Kidney (tissue), 22 donors: ENCODE results near the gene ANKRD12. TPM values are rescaled to one million over a fixed set of nuclear protein-coding genes. Genes with fewer than 3 reads are reported as not detected.
"Not testable (repeated sequence)": the region's sequence is repeated elsewhere in the genome, so short reads cannot be mapped to it uniquely, and the experiment has no call there.

Experiments used
- DNase-seq, 5 donors: peaks; one replicate each; pipeline ENCODE4 v3.0.0-alpha.2; 2013 to 2020
- FAIRE-seq: peaks from 2 replicates; lab custom pipeline; 2012; peaks lifted over from hg19 to GRCh38; lab: Jason Lieb, UNC
- H3K27ac ChIP-seq, 2 donors: one replicate each; pipeline ENCODE4 v1.7.0; 2013; ENCODE audit warnings: low read depth in 2 of 2, low read length in 2 of 2, inconsistent platforms in 1 of 2
- H3K27me3 ChIP-seq: one replicate; pipeline ENCODE4 v1.7.1; 2013; ENCODE audit warnings: low read length, inconsistent platforms; ENCODE audit not compliant: control insufficient read depth, insufficient read depth
- H3K36me3 ChIP-seq, 3 donors: one replicate each; pipeline versions ENCODE4 v1.7.0 to v1.7.1; 2013; ENCODE audit warnings: low read length in 3 of 3, control low read depth in 1 of 3, inconsistent platforms in 1 of 3; ENCODE audit not compliant: insufficient read depth in 3 of 3, control insufficient read depth in 2 of 3
- H3K4me1 ChIP-seq, 3 donors: one replicate each; pipeline versions ENCODE4 v1.7.0 to v1.7.1; 2013; ENCODE audit warnings: low read length in 3 of 3, inconsistent platforms in 1 of 3, low read depth in 1 of 3; ENCODE audit not compliant: control insufficient read depth in 2 of 3, insufficient read depth in 2 of 3
- H3K4me3 ChIP-seq, 3 donors: one replicate each; pipeline versions ENCODE4 v1.7.0 to v1.8.1; 2013; ENCODE audit warnings: low read length in 3 of 3, control low read depth in 1 of 3, inconsistent platforms in 1 of 3
- H3K9ac ChIP-seq, 3 donors: one replicate each; pipeline versions ENCODE4 v1.7.0 to v1.7.1; 2013; ENCODE audit warnings: low read length in 3 of 3, control low read depth in 1 of 3, inconsistent platforms in 1 of 3
- H3K9me3 ChIP-seq, 3 donors: one replicate each; pipeline versions ENCODE4 v1.7.0 to v1.7.1; 2013; ENCODE audit warnings: low read length in 3 of 3, control low read depth in 1 of 3, inconsistent platforms in 1 of 3; ENCODE audit not compliant: control insufficient read depth in 2 of 3, insufficient read depth in 1 of 3
- CTCF ChIP-seq: IDR thresholded peaks from 3 replicates; pipeline ENCODE4 v1.5.1; 2012; ENCODE audit warnings: mild to moderate bottlenecking, moderate library complexity, borderline replicate concordance; ENCODE audit not compliant: insufficient read depth; ENCODE audit errors: extremely low read depth
- intact Hi-C: fragments of 100-400 bp; cut with DNase I; formaldehyde crosslinking; loops from one replicate; pipeline ENCODE4 v1.11.1; 2022
- long read RNA-seq, 10 donors: library from polyadenylated mRNA in 1 of 10; unstranded in 1 of 10; transcript quantifications; one replicate each; pipeline ENCODE4 v2.0.0 and lab custom pipeline, GENCODE V29; 2021 to 2026
- polyA plus RNA-seq: library from polyadenylated mRNA; stranded (reverse); fragments of 350-450 nt; fragmentation: Illumina TruSeq; extraction: RNeasy Lipid Tissue Mini Kit (QIAGEN cat#74804); gene quantifications from one replicate; pipeline ENCODE4 v1.2.3, GENCODE V29; 2014; ENCODE audit warnings: low read depth, low replicate concordance; ENCODE audit not compliant: insufficient read depth
- total RNA-seq: library from RNA; stranded (reverse); fragmentation: NEBNext Ultra II Directional; extraction: Animal tissue kit (Norgen Biotek cat#: 25700); gene quantifications from one replicate; pipeline ENCODE4 v1.2.1, GENCODE V29; 2021
- donor health status: control.
- donor health status: control.
- donor health status: control.
- donor health status: control.
- donor health status: control.
- donor health status: DM: yes; HTN: yes; CAD: no.
- donor health status: Normal renal cell carcinoma (clear cell type).

Gene ANKRD12
- total RNA-seq = 81.8 TPM
- polyA plus RNA-seq = 3.9 TPM
- long read RNA-seq, donor 1, partial matches to known transcripts = 0 of 1 reads
- long read RNA-seq, donor 1, other reads (novel, unspliced or antisense) = 0 of 1 reads
- long read RNA-seq, donor 2, partial matches to known transcripts = 9 of 9 reads
- long read RNA-seq, donor 2, other reads (novel, unspliced or antisense) = 0 of 9 reads
- long read RNA-seq, donor 3 = 0 reads
- long read RNA-seq, donor 4 = 0 reads
- long read RNA-seq, donor 5 = 0 reads
- long read RNA-seq, donor 6 = 0 reads
- long read RNA-seq, donor 7, partial matches to known transcripts = 19 of 53 reads
- long read RNA-seq, donor 7, other reads (novel, unspliced or antisense) = 34 of 53 reads
- long read RNA-seq, donor 8 = 0 reads
- long read RNA-seq, donor 9 = 0 reads
- long read RNA-seq, donor 10, partial matches to known transcripts = 0 of 1 reads
- long read RNA-seq, donor 10, other reads (novel, unspliced or antisense) = 0 of 1 reads

GRCh38 chr18:9136315-9137155, at the start of gene ANKRD12:
Gene ANKRD12 (plus strand): TSS chr18:9136781. CDS start chr18:9182433, 45,652 bp downstream.
- peaks cover 0 to 2% (median 0%) of the 10 kb centered on the region in 3 donors for H3K36me3 ChIP-seq
- intact Hi-C loops = no loop called here
- peak within 1 kb of the TSS; percentile 68 to 97 (median 97) for H3K9ac ChIP-seq
- H3K4me1 ChIP-seq = peaks cover 7 to 21% (median 18%) of the 10 kb centered on the region in 3 donors
- FAIRE-seq (no peak), DNase-seq (peak; percentile 97 to 99 (median 98))
- H3K4me3 ChIP-seq = peak within 1 kb of the TSS; percentile 76 to 99 (median 94)
- H3K9me3 ChIP-seq = no peaks in the 10 kb centered on the region
- H3K27me3 ChIP-seq = no peaks in the 10 kb centered on the region
- H3K27ac ChIP-seq = peak within 1 kb of the TSS; percentile 99
- TF ChIP-seq CTCF = no peak

GRCh38 chr18:9087144-9087543, 49.4 kb upstream of the ANKRD12 start:
- no peak for FAIRE-seq
- intact Hi-C loops = no loop called here
- H3K36me3 ChIP-seq = no peaks in the 10 kb centered on the region
- H3K9ac ChIP-seq = no peak overlapping the region
- no peak overlapping the region for H3K4me3 ChIP-seq
- no peak for TF ChIP-seq CTCF
- no peak for DNase-seq
- H3K9me3 ChIP-seq = no peaks in the 10 kb centered on the region
- no peaks in the 10 kb centered on the region for H3K27me3 ChIP-seq
- no peak overlapping the region for H3K27ac ChIP-seq
- no peaks in the 10 kb centered on the region for H3K4me1 ChIP-seq

GRCh38 chr18:9088252-9088651, 48.3 kb upstream of the ANKRD12 start:
- TF ChIP-seq CTCF = no peak
- no peak overlapping the region for H3K4me3 ChIP-seq
- FAIRE-seq = no peak
- H3K27ac ChIP-seq = no peak overlapping the region
- H3K9me3 ChIP-seq = no peaks in the 10 kb centered on the region
- no peak for DNase-seq
- H3K27me3 ChIP-seq = no peaks in the 10 kb centered on the region
- H3K36me3 ChIP-seq = no peaks in the 10 kb centered on the region
- H3K4me1 ChIP-seq = no peaks in the 10 kb centered on the region
- intact Hi-C loops = no loop called here
- H3K9ac ChIP-seq = no peak overlapping the region

- intact Hi-C loops, H3K9ac ChIP-seq, H3K9me3 ChIP-seq, DNase-seq, FAIRE-seq, H3K4me1 ChIP-seq, H3K27ac ChIP-seq, H3K4me3 ChIP-seq, H3K27me3 ChIP-seq, H3K36me3 ChIP-seq: not testable (repeated sequence)
Observed at GRCh38 chr18:9088727-9089126, 47.9 kb upstream of the ANKRD12 start.
